Uterus (tissue), 2 donors: ENCODE measurements around the gene MACC1.

Experiments used
- CTCF ChIP-seq, 4 experiments: fragments of 200-600 bp in 2 of 4; fragments of 450-650 bp in 2 of 4; sonication (generic) in 2 of 4; IDR thresholded peaks; one replicate each; pipeline ENCODE4 v1.5.1; 2016 to 2019; ENCODE audit warnings: antibody characterized with exemption in 4 of 4, mild to moderate bottlenecking in 2 of 4, moderate library complexity in 1 of 4
- POLR2A ChIP-seq, 2 donors: fragments of 450-650 bp; IDR thresholded peaks; one replicate each; pipeline ENCODE4 v1.6.1; 2016; ENCODE audit warnings: antibody characterized with exemption in 2 of 2, mild to moderate bottlenecking in 1 of 2, moderate library complexity in 1 of 2

GRCh38 chr7:20236043-20236442 lies 18.9 kb upstream of the MACC1 start:
- TF ChIP-seq CTCF (IDR thresholded peaks at IDR 0.05) (no peak), POLR2A (IDR thresholded peaks at IDR 0.05) (no peak)
